Renal cortex interstitium (tissue), 11 donors: Measurements from ENCODE around the gene CCDC126. TPM values are rescaled to one million over a fixed set of nuclear protein-coding genes. Genes with fewer than 3 reads are reported as not detected.

Experiments
- DNase-seq, 11 donors: peaks; one replicate each; pipeline ENCODE4 v3.0.0-alpha.2; 2013; ENCODE audit warnings: low read depth in 9 of 11, low spot score in 4 of 11; ENCODE audit errors: extremely low read depth in 1 of 11
- polyA plus RNA-seq, 3 donors: library from polyadenylated mRNA; unstranded; fragments of 120-200 nt; gene quantifications; one replicate each; pipeline ENCODE4 v1.2.1, GENCODE V29; 2013; ENCODE audit not compliant: insufficient read length in 3 of 3

The CCDC126 gene
- polyA plus RNA-seq, 3 donors = 14.4 to 17.2 (median 16.6) TPM

DNA sequence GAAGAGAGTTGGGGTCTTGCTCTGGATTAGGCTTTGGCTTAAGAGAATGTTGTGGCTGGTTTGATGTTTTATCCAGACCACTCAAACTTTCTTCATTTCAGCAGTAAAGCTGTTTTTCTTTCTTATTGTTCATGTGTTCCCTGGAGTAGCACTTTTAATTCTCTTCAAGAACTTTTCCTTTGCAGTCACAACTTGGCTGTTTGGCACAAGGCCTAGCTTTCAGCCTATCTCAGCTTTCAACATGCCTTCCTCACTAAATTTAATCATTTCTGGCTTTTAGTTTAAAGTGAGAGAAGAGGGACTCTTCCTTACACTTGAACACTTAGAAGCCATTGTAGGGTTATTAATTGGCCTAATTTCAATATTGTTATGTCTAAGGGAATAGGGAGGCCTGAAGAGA lies 18.1 kb downstream of the CCDC126 start:
- no peak for DNase-seq

DNA sequence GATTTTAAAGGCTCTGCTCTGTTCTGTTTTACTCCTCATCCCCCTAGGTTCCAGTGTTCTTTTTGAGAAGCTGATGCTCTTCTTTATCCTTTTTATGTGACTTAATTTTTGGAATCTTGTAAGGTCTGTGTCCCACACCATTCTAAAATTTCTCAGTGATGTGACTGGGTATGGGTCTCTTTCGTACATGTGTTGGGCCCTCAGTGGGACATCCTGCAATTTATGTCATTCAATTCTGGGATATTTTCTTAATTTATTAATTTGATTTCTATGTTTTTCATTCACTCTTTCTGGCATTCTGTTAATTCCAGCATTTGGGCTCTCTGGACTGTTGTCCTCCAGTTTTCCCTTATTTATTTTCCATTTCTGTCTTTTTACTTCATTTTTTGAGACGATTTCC lies 19.4 kb downstream of the CCDC126 start:
- no peak for DNase-seq

DNA sequence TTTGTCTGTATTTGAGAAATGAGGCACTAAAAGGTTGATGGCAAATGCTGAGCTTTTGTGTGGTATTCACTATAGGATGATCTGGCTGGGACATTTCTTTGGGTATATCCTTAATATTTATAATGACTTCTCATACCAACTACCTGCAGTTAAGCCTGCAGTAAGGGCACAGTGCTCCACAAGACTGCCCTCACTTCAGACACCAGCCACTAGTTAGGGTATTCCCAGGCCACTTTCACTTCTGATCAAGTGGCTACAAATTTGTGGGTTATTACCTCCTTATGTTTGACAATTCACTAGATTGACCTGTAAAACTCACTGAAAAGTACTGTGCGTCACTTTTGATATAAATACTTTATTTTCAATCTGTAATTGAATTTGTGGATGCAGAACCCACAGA lies 20.3 kb downstream of the CCDC126 start:
- DNase-seq = no peak

DNA sequence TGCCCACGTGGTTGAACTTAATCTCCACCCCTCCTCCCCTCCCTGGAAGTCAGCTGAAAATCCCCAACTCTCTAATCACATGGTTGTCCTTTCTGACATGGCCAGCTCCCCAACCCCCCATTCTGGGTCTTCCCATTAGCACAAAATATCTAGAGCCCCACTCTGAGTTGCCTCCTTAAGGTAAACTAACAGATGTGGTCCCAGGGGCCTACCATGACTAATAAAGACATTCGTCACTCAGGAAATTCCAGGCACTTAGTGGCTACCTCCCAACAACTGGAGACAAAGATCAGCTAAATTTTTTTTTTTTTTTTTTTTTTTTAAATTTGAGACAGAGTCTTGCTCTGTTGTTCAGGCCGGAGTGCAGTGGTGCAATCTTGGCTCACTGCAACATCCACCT lies 21.1 kb downstream of the CCDC126 start:
- no peak for DNase-seq

- DNase-seq = no peak
Observed at GRCh38 chr7:23619141-23619540, 22.0 kb downstream of the CCDC126 start.

DNA sequence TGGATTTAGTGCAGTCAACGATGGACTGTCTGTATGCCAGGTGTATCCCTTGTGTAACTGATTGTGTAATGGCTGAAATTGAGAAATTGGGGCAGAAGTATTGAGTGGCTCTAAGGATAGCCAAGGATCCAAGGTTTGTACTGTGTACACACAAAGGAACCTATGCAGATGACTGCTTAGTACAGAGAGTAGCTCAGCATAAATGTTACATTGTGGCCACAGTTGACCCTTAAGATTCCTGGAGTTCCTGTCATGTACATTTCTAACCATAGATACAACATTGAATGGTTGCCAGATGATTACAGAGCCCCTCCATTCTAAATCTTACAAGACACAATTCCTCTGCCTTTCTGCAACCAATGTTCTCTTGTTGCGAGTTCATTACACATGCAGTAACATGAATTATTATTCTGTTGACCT lies 25.3 kb downstream of the CCDC126 start:
- DNase-seq = no peak

DNA sequence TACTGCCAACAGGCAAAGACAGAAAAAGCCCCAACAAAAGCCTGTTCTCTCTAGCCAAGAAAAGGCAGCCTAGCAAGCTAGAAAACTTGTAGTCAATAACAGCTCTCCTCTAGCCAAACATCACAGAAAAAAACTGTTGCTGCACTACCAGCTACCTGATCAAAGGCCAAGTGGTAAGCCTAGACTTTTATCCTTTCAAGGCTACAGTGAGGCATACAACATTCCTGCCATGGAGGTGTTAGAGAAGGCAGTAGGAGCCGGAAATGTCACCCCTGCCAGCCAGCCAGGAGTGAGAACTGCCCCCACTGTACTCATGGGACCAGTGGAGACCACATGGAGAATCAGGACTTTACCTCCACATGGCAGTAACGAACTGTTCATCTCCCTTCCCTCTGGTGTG lies 31.2 kb downstream of the CCDC126 start:
- DNase-seq = no peak

- no peak for DNase-seq
Observed at GRCh38 chr7:23633417-23633816, 36.2 kb downstream of the CCDC126 start.

- no peak for DNase-seq
Observed at GRCh38 chr7:23645822-23646221, 48.6 kb downstream of the CCDC126 start.

GRCh38 chr7:23653942-23654341 lies 56.8 kb downstream of the CCDC126 start:
- DNase-seq = no peak

- no peak for DNase-seq
Observed at GRCh38 chr7:23654508-23654907, 57.3 kb downstream of the CCDC126 start.

DNA sequence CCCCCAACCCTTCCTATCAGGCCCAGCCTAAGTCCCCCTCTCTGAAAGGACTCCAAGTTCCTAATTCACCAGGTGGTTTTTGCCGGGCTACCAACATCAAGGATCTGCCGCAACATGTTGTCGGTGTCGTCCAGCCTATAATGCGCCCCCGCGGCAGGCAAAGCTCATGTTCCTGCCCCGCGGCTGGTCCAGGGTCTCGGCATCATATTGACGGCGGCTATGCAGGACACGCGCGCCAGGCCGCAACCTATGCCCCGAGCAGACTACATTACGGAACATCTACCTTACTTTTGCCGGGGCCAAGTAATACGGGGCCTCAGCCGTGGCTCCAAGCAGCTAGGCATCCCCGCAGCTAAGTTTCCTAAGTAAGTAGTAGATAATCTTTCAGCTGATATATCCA lies 58.3 kb downstream of the CCDC126 start:
- DNase-seq = no peak

DNA sequence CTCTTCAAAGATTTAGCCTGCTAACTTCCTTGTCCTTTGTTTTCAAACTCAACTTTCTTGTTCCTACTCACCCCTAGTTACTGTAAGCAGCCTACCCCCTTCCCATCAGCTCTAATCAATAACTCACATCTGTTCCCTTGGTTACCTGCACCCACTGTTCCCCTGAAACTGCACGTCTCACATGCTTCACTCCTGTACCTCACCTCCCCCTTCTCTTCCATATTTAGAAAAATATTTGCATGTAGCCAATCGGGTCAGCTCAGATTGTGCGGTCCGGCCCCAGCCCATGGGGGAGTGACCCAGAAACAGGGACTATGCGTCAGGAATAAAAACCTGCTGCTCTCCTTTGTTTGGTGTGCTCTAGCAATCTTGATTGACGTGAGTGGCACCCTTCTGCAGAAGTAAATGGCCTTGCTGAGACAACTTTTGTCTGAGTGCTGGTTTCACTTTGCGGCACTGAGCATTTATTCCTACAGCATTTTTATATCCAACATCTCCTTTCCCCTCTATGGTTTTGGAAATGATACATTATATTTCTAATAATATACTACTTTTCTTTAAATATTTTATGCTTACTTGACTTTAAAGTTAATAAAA lies 61.7 kb downstream of the CCDC126 start:
- no peak for DNase-seq

DNA sequence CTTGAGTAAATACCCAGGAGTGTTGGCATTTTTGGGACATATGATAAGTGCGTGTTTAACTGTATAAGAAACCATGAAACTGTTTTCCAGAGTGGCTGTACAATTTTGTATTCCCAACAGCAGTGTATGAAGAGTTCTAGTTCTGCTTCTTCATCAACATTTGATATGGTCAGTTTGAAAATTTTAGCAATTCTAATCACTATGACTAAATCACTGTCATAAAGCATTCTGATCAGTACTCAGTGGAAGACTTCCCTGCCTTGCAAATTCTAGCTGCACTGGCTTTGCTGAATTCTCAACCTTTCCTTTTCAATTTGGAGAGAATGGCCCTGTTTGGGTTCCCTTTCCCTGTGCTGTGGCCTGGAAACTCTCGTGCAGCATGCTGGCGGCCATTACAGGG lies 64.2 kb downstream of the CCDC126 start:
- no peak for DNase-seq

GRCh38 chr7:23662124-23662983 lies 65.2 kb downstream of the CCDC126 start:
- DNase-seq = no peak

DNA sequence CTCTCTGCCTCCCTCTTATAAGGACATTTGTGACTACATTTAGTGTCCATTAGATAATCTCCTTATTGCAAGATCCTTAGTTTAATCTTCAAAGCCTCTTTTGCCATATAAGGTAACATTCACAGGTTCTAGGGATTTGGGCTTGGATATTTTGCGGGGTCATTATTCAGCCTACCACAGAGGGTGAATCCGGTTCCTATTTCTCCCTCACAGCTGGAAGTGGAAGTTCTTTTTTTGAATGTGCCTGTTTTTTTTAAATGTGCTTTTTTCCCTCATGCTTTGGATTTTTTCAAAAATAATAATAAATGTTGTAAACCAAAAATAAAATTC lies 65.8 kb downstream of the CCDC126 start:
- DNase-seq = no peak

GRCh38 chr7:23664122-23664521 lies 66.9 kb downstream of the CCDC126 start:
- DNase-seq = no peak

- DNase-seq = no peak
Observed at GRCh38 chr7:23672033-23672432, 74.9 kb downstream of the CCDC126 start.

DNA sequence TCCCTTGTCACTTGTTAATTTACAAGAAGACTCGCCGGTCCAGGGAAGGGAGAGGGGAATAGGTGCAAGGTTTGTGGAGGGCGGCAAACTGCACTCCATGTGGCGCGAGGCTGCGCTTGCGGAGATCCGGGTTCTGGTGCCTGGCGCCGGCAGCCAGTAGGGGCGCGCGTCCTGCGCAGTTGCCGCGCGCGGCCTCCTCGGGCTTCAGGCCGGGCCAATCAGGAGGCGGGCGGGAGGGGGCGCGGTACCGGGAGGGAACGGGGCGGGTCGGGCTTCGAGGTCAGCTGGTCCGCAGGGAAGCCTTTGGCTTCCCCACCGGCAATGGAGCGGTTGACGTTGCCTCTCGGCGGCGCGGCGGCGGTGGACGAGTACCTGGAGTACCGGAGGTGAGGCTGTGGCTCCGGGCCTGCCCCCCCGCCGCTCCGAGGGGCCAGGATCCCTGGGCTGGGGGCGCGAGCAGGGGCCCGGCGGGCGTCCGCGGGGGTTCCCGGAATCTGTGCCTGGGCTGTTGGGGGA lies 82.8 kb downstream of the CCDC126 start, which contains the start of gene FAM221A:
TSS of gene FAM221A (plus strand) at position 302 of the 516 bp plus-strand sequence. CDS start at position 322, 20 bp downstream.
- peak; percentile 47 to 82 (median 74) for DNase-seq
